PC-9 (cell line): ENCODE measurements around the gene PAEP. TPM values are rescaled to one million over a fixed set of nuclear protein-coding genes. Genes with fewer than 3 reads are reported as not detected.
A peak's percentile ranks its signal among the peaks of the same experiment; 100 is the strongest.

Source experiments
- BruUV-seq: library from RNA; stranded (reverse); fragments of 400-500 nt; replicated peaks from 2 replicates; lab custom pipeline; 2021; lab: Mats Ljungman, UMichigan
- CTCF ChIA-PET: fragments of 300-600 bp; sonication (Branson Sonifier 250); formaldehyde crosslinking; loops from one replicate; lab custom pipeline; 2022; ENCODE audit warnings: antibody characterized with exemption; lab: Charles Lee
- POLR2A ChIA-PET: fragments of 300-600 bp; sonication (Branson Sonifier 250); formaldehyde crosslinking; loops from one replicate; lab custom pipeline; 2022; ENCODE audit warnings: antibody characterized with exemption; ENCODE audit not compliant: unreplicated experiment; lab: Charles Lee
- DNase-seq, 2 experiments: peaks; one replicate each; pipeline versions ENCODE4 v3.0.0 to v3.0.0-alpha.2; 2015 to 2022; ENCODE audit warnings: mixed read lengths in 1 of 2
- H2AFZ ChIP-seq: fragments of 200-600 bp; sonication (generic); 2 replicates; pipeline ENCODE4 v1.8.1; 2017; ENCODE audit warnings: antibody characterized with exemption
- H3F3A ChIP-seq: fragments of 200-600 bp; sonication (generic); 2 replicates; pipeline ENCODE4 v1.8.1; 2017; ENCODE audit warnings: antibody characterized with exemption, mild to moderate bottlenecking, low read depth; ENCODE audit not compliant: insufficient read depth
- H3K27ac ChIP-seq: fragments of 200-600 bp; sonication (generic); 2 replicates; pipeline ENCODE4 v1.6.1; 2016; ENCODE audit warnings: mixed run types
- H3K27me3 ChIP-seq: fragments of 200-600 bp; sonication (generic); 2 replicates; pipeline ENCODE4 v1.6.1; 2016; ENCODE audit warnings: low read depth, mixed run types; ENCODE audit not compliant: insufficient read depth
- H3K36me3 ChIP-seq: fragments of 200-600 bp; sonication (generic); 2 replicates; pipeline ENCODE4 v1.6.1; 2016; ENCODE audit warnings: low read depth, mixed run types
- H3K4me1 ChIP-seq: fragments of 200-600 bp; sonication (generic); replicated peaks from 2 replicates; pipeline ENCODE4 v1.6.1; 2016; ENCODE audit warnings: mixed run types; ENCODE audit not compliant: insufficient read depth
- H3K4me2 ChIP-seq: fragments of 200-600 bp; sonication (generic); 2 replicates; pipeline ENCODE4 v1.6.1; 2017; ENCODE audit warnings: mixed run types
- H3K4me3 ChIP-seq: fragments of 200-600 bp; sonication (generic); 2 replicates; pipeline ENCODE4 v1.6.1; 2016; ENCODE audit warnings: mixed run types
- H3K79me2 ChIP-seq: fragments of 200-600 bp; sonication (generic); 2 replicates; pipeline ENCODE4 v1.6.1; 2017; ENCODE audit warnings: low read depth, mixed run types
- H3K9me2 ChIP-seq: fragments of 200-600 bp; sonication (generic); 2 replicates; pipeline ENCODE4 v1.8.1; 2017; ENCODE audit warnings: mild to moderate bottlenecking; ENCODE audit not compliant: insufficient read depth
- H3K9me3 ChIP-seq: fragments of 200-600 bp; sonication (generic); 2 replicates; pipeline ENCODE4 v1.8.1; 2016; ENCODE audit warnings: low read depth; ENCODE audit not compliant: insufficient read depth
- H4K20me1 ChIP-seq: fragments of 200-600 bp; sonication (generic); 2 replicates; pipeline ENCODE4 v1.8.1; 2017; ENCODE audit not compliant: insufficient read depth
- EZH2 ChIP-seq: fragments of 200-600 bp; sonication (generic); IDR thresholded peaks from 2 replicates; pipeline ENCODE4 v1.8.0; 2017; ENCODE audit warnings: antibody characterized with exemption, low read depth
- intact Hi-C: fragments of 100-400 bp; cut with micrococcal nuclease; formaldehyde crosslinking; loops from one replicate; pipeline ENCODE4 v1.10.0; 2022; ENCODE audit not compliant: unreplicated experiment
- total RNA-seq: library from RNA; stranded (reverse); gene quantifications from 2 replicates; pipeline ENCODE4 v1.2.3, GENCODE V29; 2021
- TF ChIP-seq, protein P1 (sequence below): fragments of 200-600 bp; sonication (generic); conservative IDR thresholded peaks from 2 replicates; pipeline ENCODE4 v1.6.1; 2017; ENCODE audit warnings: mixed run types, antibody characterized with exemption, mild to moderate bottlenecking, moderate library complexity

Gene PAEP
- total RNA-seq, 1 experiment from 2014 or later: not detected

DNA sequence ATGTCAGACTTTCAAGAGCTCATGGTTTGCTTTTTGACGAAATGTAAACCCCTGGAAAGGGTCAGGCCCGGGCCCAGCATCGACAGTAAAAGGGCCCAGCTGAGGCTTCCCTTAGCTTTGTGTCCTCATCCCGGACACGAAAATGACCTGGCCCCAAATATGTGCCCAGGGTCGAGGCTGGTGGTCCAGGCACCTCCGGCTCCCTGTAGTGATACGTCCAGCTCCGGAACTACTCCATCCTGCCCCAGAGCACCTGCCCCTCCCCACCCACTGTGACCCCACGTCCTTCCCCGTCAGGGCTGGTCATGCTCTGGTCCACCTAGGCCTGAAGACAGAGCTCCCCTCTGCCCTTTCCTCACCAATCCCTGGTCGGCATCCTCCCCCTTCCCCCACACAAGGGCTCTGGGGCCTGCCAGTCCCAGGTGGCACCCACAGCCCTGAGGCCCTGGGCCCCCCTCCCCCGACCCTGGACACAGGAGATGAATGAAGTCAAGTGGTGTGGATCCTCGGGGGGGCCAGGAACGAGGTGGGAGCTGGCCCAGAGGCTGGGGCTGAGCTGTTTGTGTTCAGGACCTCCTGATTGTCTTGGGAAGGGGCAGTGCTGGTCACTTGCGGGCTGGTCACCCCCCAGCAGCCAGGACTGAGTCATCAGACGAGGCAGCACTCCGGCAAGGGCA is 9.4 kb upstream of the PAEP start:
- H3K4me3 ChIP-seq: no peak overlapping the region
- no peaks in the 10 kb centered on the region for H4K20me1 ChIP-seq
- H3K9me2 ChIP-seq: no peaks in the 10 kb centered on the region
- POLR2A ChIA-PET: no interaction called here
- BruUV-seq: no TSS peak
- H3K27ac ChIP-seq: no peak overlapping the region
- TF ChIP-seq, protein P1, sequence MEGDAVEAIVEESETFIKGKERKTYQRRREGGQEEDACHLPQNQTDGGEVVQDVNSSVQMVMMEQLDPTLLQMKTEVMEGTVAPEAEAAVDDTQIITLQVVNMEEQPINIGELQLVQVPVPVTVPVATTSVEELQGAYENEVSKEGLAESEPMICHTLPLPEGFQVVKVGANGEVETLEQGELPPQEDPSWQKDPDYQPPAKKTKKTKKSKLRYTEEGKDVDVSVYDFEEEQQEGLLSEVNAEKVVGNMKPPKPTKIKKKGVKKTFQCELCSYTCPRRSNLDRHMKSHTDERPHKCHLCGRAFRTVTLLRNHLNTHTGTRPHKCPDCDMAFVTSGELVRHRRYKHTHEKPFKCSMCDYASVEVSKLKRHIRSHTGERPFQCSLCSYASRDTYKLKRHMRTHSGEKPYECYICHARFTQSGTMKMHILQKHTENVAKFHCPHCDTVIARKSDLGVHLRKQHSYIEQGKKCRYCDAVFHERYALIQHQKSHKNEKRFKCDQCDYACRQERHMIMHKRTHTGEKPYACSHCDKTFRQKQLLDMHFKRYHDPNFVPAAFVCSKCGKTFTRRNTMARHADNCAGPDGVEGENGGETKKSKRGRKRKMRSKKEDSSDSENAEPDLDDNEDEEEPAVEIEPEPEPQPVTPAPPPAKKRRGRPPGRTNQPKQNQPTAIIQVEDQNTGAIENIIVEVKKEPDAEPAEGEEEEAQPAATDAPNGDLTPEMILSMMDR: no peak
- no peak for TF ChIP-seq EZH2
- CTCF ChIA-PET: no interaction called here
- no peaks in the 10 kb centered on the region for H3F3A ChIP-seq
- H2AFZ ChIP-seq: no peak overlapping the region
- no peaks in the 10 kb centered on the region for H3K4me1 ChIP-seq
- intact Hi-C loops: no loop called here
- no peak overlapping the region for H3K4me2 ChIP-seq
- DNase-seq: no peak
- H3K79me2 ChIP-seq: no peaks in the 10 kb centered on the region
- H3K36me3 ChIP-seq: no peaks in the 10 kb centered on the region
- H3K27me3 ChIP-seq: peaks cover 81% of the 10 kb centered on the region
- no peaks in the 10 kb centered on the region for H3K9me3 ChIP-seq

DNA sequence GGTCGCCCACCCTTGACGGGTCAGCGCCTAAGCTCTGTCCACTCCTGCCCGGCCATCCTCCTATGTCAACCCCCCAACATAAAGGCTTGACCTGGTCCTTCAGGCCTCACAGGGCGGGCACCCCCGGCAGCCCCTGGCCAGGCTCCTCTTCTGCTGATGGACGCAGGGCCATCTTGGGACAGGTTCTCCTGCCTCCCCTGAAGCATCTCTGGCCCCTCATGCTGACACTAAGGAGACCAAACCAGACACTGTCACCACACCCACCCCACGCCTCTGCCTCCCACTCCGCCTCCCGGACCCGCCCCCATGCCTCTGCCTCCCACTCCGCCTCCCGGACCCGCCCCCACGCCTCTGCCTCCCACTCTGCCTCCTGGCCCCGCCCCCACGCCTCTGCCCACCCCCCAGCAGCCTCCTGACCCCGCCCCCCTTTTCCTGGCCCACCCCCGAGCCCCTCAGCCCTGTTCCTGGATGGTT is 8.8 kb upstream of the PAEP start:
- ChIA-PET CTCF (no interaction called here), POLR2A (no interaction called here)
- Histone ChIP-seq H3K79me2 (no peaks in the 10 kb centered on the region), H3K4me2 (no peak overlapping the region), H2AFZ (no peak overlapping the region), H3K4me1 (no peaks in the 10 kb centered on the region), H4K20me1 (no peaks in the 10 kb centered on the region), H3K9me3 (no peaks in the 10 kb centered on the region), H3K27ac (no peak overlapping the region), H3K27me3 (peaks cover 79% of the 10 kb centered on the region), H3K36me3 (no peaks in the 10 kb centered on the region), H3K9me2 (no peaks in the 10 kb centered on the region), H3F3A (no peaks in the 10 kb centered on the region), H3K4me3 (no peak overlapping the region)
- intact Hi-C loops: no loop called here
- TF ChIP-seq EZH2: no peak
- TF ChIP-seq, protein P1: no peak
- no TSS peak for BruUV-seq
- DNase-seq: no peak

DNA sequence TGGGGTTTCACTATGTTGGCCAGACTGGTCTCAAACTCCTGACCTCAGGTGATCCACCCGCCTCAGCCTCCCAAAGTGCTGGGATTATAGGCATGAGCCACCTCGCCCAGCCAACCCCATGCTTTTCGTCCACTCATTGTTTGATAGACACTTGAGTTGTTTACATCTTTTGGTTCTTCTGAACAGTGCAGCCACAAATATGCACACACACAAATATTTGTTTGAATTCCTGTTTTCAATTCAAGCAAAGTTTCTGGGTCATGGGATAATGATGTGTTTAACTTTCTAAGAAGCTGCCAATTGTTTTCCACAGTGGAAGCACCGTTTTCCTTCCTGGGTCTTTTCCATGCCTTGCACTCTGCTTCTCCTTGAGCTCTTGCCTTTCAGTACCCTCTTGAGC is 6.8 kb upstream of the PAEP start:
- intact Hi-C loops: no loop called here
- no peaks in the 10 kb centered on the region for H3K36me3 ChIP-seq
- ChIA-PET POLR2A (no interaction called here), CTCF (no interaction called here)
- H3K27me3 ChIP-seq: peaks cover 90% of the 10 kb centered on the region
- no peak overlapping the region for H2AFZ ChIP-seq
- H4K20me1 ChIP-seq: no peaks in the 10 kb centered on the region
- no peak overlapping the region for H3K27ac ChIP-seq
- DNase-seq: peak in 1 of 2 experiments; percentile 59
- no peaks in the 10 kb centered on the region for H3F3A ChIP-seq
- TF ChIP-seq, protein P1: no peak
- no peak for TF ChIP-seq EZH2
- H3K79me2 ChIP-seq: no peaks in the 10 kb centered on the region
- no TSS peak for BruUV-seq
- H3K4me2 ChIP-seq: no peak overlapping the region
- H3K4me1 ChIP-seq: no peaks in the 10 kb centered on the region
- H3K4me3 ChIP-seq: no peak overlapping the region
- no peaks in the 10 kb centered on the region for H3K9me2 ChIP-seq
- H3K9me3 ChIP-seq: no peaks in the 10 kb centered on the region
